OCI-LY7 (cell line): Measurements from ENCODE around the gene PTPA. TPM values are rescaled to one million over a fixed set of nuclear protein-coding genes. Genes with fewer than 3 reads are reported as not detected.

Source experiments
- BruUV-seq: library from RNA; stranded (reverse); fragments of 400-500 nt; replicated peaks from 2 replicates; lab custom pipeline; 2021; lab: Mats Ljungman, UMichigan
- CTCF ChIA-PET: fragments of 300-600 bp; sonication (Branson Sonifier 250); formaldehyde crosslinking; loops from one replicate; lab custom pipeline; 2022; ENCODE audit warnings: antibody characterized with exemption; ENCODE audit not compliant: unreplicated experiment; lab: Charles Lee
- POLR2A ChIA-PET: fragments of 300-600 bp; sonication (Branson Sonifier 250); formaldehyde crosslinking; loops from one replicate; lab custom pipeline; 2022; ENCODE audit warnings: antibody characterized with exemption; lab: Charles Lee
- DNase-seq: peaks from one replicate; pipeline ENCODE4 v3.0.0-alpha.2; 2015; ENCODE audit warnings: low spot score
- H2AFZ ChIP-seq: fragments of 200-600 bp; sonication (generic), shearing (Covaris generic); 2 replicates; pipeline ENCODE4 v1.6.1; 2014; ENCODE audit warnings: mild to moderate bottlenecking, antibody characterized with exemption, low read length, moderate library complexity
- H3K27ac ChIP-seq: fragments of 200-600 bp; sonication (generic); 2 replicates; pipeline ENCODE4 v1.5.1; 2014; ENCODE audit warnings: mixed run types, low read depth, mild to moderate bottlenecking, moderate library complexity, low read length, inconsistent platforms; ENCODE audit not compliant: poor library complexity, severe bottlenecking
- H3K36me3 ChIP-seq: fragments of 200-600 bp; sonication (generic); 2 replicates; pipeline ENCODE4 v1.6.1; 2014; ENCODE audit warnings: mild to moderate bottlenecking, antibody characterized with exemption, low read length, moderate library complexity, mixed read lengths; ENCODE audit not compliant: insufficient read depth
- H3K4me1 ChIP-seq: fragments of 200-600 bp; sonication (generic); 2 replicates; pipeline ENCODE4 v1.5.1; 2014; ENCODE audit warnings: mild to moderate bottlenecking, low read length; ENCODE audit not compliant: insufficient read depth, poor library complexity, severe bottlenecking
- H3K4me2 ChIP-seq: fragments of 200-600 bp; sonication (generic); 2 replicates; pipeline ENCODE4 v1.6.1; 2014; ENCODE audit warnings: mild to moderate bottlenecking, low read length
- H3K4me3 ChIP-seq: fragments of 200-600 bp; sonication (generic); 2 replicates; pipeline ENCODE4 v1.5.1; 2014; ENCODE audit warnings: mild to moderate bottlenecking, low read depth, low read length; ENCODE audit not compliant: poor library complexity, severe bottlenecking
- H3K79me2 ChIP-seq: fragments of 200-600 bp; sonication (generic); 2 replicates; pipeline ENCODE4 v1.6.1; 2016; ENCODE audit warnings: low read depth, mild to moderate bottlenecking, low read length, moderate library complexity, mixed read lengths; ENCODE audit not compliant: insufficient read depth
- H3K9me2 ChIP-seq: fragments of 200-600 bp; sonication (generic); 2 replicates; pipeline ENCODE4 v1.6.1; 2016; ENCODE audit warnings: mild to moderate bottlenecking, low read length, mixed read lengths; ENCODE audit not compliant: insufficient read depth
- H3K9me3 ChIP-seq: fragments of 200-600 bp; sonication (generic); 2 replicates; pipeline ENCODE4 v1.6.1; 2014; ENCODE audit warnings: mild to moderate bottlenecking, mixed run types, low read length, mixed read lengths
- H4K20me1 ChIP-seq: fragments of 200-600 bp; sonication (generic); 2 replicates; pipeline ENCODE4 v1.6.1; 2014; ENCODE audit warnings: mild to moderate bottlenecking, antibody characterized with exemption, low read length, moderate library complexity, mixed read lengths; ENCODE audit not compliant: insufficient read depth
- EZH2phosphoT487 ChIP-seq: fragments of 200-600 bp; sonication (generic); IDR thresholded peaks from 2 replicates; pipeline ENCODE4 v1.6.1; 2018; ENCODE audit warnings: low read depth, borderline replicate concordance, mild to moderate bottlenecking, mixed run types, antibody characterized with exemption, low read length, moderate library complexity, mixed read lengths
- intact Hi-C: fragments of 100-400 bp; cut with micrococcal nuclease; formaldehyde crosslinking; loops from one replicate; pipeline ENCODE4 v1.10.0; 2022; ENCODE audit not compliant: unreplicated experiment
- total RNA-seq, 2 experiments: library from RNA; depleted of rRNA in 1 of 2; stranded (reverse); fragments of >200 nt in 1 of 2; shearing (Covaris generic) in 1 of 2; gene quantifications; 2 replicates each; pipeline ENCODE4 v1.2.3, GENCODE V29; 2014 to 2022
- TF ChIP-seq, protein P1 (sequence below): fragments of 200-600 bp; sonication (generic); conservative IDR thresholded peaks from 2 replicates; pipeline ENCODE4 v1.5.1; 2014; ENCODE audit warnings: mild to moderate bottlenecking, antibody characterized with exemption, low read length, moderate library complexity, mixed read lengths

Gene PTPA
- total RNA-seq, 2 experiments from 2014 or later: 106 to 111 TPM

DNA sequence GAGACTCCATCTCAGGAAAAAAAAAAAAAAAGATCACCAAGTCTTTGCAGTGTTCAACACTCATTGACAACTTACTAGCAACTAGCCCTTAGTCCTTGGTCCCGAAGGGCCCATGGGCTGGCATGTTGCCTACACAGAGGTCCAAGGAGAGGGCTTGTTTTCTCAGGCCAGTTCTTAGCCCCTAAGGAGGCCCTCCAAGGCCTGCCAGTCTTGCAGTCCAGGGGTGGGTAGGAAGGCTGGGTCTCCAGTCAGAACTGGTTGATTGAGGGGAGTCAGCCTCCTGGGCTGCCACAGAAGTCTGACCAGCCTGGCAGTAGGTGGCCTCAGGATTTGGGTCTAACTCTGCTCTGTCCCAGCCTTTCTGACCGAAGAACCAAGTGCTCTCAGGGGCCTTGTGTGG is 34.1 kb downstream of the PTPA start:
- no peak overlapping the region for H2AFZ ChIP-seq
- no peaks in the 10 kb centered on the region for H4K20me1 ChIP-seq
- TF ChIP-seq, protein P1, sequence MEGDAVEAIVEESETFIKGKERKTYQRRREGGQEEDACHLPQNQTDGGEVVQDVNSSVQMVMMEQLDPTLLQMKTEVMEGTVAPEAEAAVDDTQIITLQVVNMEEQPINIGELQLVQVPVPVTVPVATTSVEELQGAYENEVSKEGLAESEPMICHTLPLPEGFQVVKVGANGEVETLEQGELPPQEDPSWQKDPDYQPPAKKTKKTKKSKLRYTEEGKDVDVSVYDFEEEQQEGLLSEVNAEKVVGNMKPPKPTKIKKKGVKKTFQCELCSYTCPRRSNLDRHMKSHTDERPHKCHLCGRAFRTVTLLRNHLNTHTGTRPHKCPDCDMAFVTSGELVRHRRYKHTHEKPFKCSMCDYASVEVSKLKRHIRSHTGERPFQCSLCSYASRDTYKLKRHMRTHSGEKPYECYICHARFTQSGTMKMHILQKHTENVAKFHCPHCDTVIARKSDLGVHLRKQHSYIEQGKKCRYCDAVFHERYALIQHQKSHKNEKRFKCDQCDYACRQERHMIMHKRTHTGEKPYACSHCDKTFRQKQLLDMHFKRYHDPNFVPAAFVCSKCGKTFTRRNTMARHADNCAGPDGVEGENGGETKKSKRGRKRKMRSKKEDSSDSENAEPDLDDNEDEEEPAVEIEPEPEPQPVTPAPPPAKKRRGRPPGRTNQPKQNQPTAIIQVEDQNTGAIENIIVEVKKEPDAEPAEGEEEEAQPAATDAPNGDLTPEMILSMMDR: no peak
- TF ChIP-seq EZH2phosphoT487: no peak
- no peak for DNase-seq
- peaks cover 27% of the 10 kb centered on the region for H3K36me3 ChIP-seq
- H3K4me1 ChIP-seq: peaks cover 78% of the 10 kb centered on the region
- CTCF ChIA-PET: interaction anchor here (0.7 kb wide), 1 partner anchor 247 kb away, joined by 3 read pairs; no protein-coding TSS in a partner anchor
- H3K9me3 ChIP-seq: no peaks in the 10 kb centered on the region
- no peak overlapping the region for H3K4me2 ChIP-seq
- no peak overlapping the region for H3K4me3 ChIP-seq
- H3K9me2 ChIP-seq: no peaks in the 10 kb centered on the region
- H3K79me2 ChIP-seq: no peaks in the 10 kb centered on the region; the same call in 1 of the 2 replicates
- H3K27ac ChIP-seq: no peak overlapping the region
- no TSS peak for BruUV-seq
- POLR2A ChIA-PET: no interaction called here
- intact Hi-C loops: no loop called here

DNA sequence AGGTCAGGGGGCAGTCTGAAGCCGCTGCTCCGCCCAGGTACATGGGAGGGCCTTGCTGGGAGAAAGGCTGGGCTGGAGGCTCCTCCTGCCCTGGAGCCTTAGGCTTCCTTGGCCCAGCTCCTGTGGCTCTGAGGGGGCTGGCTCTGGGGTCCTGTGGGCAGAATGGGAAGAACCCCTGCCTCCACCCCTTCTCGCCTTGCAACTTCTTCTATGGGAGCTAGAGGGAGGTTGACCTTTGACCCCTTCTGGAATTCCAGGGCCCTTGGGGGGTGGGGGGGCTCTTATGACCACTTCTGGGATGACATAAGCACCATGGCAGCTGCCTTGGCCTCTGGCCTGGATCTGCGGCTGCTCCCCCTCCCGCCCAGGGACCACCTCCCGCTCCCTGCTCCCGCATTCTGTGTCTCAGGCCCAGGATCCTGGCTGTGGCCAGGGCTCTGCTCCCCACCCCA is 34.7 kb downstream of the PTPA start:
- Histone ChIP-seq H3K27ac (no peak overlapping the region), H2AFZ (no peak overlapping the region), H3K4me1 (peaks cover 73% of the 10 kb centered on the region), H3K4me3 (no peak overlapping the region), H4K20me1 (no peaks in the 10 kb centered on the region), H3K9me2 (no peaks in the 10 kb centered on the region), H3K79me2 (no peaks in the 10 kb centered on the region; the same call in 1 of the 2 replicates), H3K36me3 (peaks cover 27% of the 10 kb centered on the region), H3K4me2 (no peak overlapping the region), H3K9me3 (no peaks in the 10 kb centered on the region)
- no peak for TF ChIP-seq EZH2phosphoT487
- TF ChIP-seq, protein P1: no peak
- intact Hi-C loops: no loop called here
- ChIA-PET CTCF (interaction anchor here (0.6 kb wide), 1 partner anchor 118 kb away, joined by 5 read pairs; the partner anchor contains the start of gene SH3GLB2), POLR2A (no interaction called here)
- BruUV-seq: no TSS peak
- no peak for DNase-seq

DNA sequence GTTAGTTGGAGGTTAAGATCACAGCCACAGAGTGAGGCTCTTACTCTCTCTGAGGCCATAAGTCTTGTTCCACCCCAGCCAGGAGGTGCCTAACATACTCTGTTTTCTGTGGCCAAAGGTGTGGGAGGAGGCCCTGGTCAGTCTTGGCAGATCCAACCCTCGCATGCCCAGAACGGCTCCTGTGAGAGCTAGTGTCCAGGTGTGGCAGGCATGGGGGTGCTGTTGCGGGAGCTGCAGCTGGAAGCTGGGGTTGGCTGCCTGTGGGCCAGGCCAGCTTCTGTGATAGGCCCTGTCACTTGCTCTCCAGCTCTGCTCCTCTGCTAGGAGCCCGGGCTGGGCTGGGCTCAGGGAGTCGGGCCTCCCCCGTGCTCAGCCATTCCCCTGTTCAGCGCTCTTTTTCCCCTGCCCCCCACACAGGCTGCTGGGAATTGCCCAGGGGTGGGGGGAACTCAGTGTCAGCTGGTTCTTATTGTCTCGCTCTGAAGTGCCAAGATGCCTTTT is 35.3 kb downstream of the PTPA start:
- Histone ChIP-seq H3K36me3 (peaks cover 27% of the 10 kb centered on the region), H4K20me1 (no peaks in the 10 kb centered on the region), H3K79me2 (no peaks in the 10 kb centered on the region; the same call in 1 of the 2 replicates), H3K4me1 (peaks cover 66% of the 10 kb centered on the region), H3K4me3 (no peak overlapping the region), H3K9me2 (no peaks in the 10 kb centered on the region), H3K9me3 (no peaks in the 10 kb centered on the region), H3K4me2 (peak overlapping the region; percentile 28; the same call in 1 of the 2 replicates), H2AFZ (no peak overlapping the region), H3K27ac (peak overlapping the region; percentile 25)
- DNase-seq: no peak
- intact Hi-C loops: no loop called here
- POLR2A ChIA-PET: no interaction called here
- CTCF ChIA-PET: no interaction called here
- no TSS peak for BruUV-seq
- TF ChIP-seq EZH2phosphoT487: no peak
- TF ChIP-seq, protein P1: no peak
